HCT116 (cell line): ENCODE results near the gene RCAN2. TPM values are rescaled to one million over a fixed set of nuclear protein-coding genes. Genes with fewer than 3 reads are reported as not detected.

Experiments
- ATAC-seq: fragments of 200-7000 bp; cut with Tn5 transposase; 2 replicates; pipeline ENCODE4 v1.9.1; 2020; ENCODE audit warnings: mild to moderate bottlenecking, moderate library complexity
- BruUV-seq: library from RNA; stranded (reverse); fragments of 400-500 nt; replicated peaks from 2 replicates; lab custom pipeline; 2021; lab: Mats Ljungman, UMichigan
- CTCF ChIA-PET: fragments of 300-600 bp; sonication (Branson Sonifier 250); formaldehyde crosslinking; loops from one replicate; lab custom pipeline; 2021; ENCODE audit warnings: antibody characterized with exemption; lab: Charles Lee
- POLR2A ChIA-PET: fragments of 300-600, 350-600 bp; sonication (Branson Sonifier 250); formaldehyde crosslinking; loops from one replicate; lab custom pipeline; 2021; ENCODE audit warnings: antibody characterized with exemption; lab: Charles Lee
- RAD21 ChIA-PET, 2 experiments: fragments of 300-600 bp; sonication (Branson Sonifier 250); formaldehyde crosslinking; loops; one replicate each; lab custom pipeline; 2023; ENCODE audit warnings: low total read pairs in 2 of 2; ENCODE audit not compliant: uncharacterized antibody in 2 of 2, unreplicated experiment in 2 of 2, low non-redundant PET in 1 of 2; lab: Charles Lee
- DNase-seq: peaks from one replicate; pipeline ENCODE4 v3.0.0-alpha.2; 2010; ENCODE audit warnings: low read depth, low spot score
- H2AFZ ChIP-seq: fragments of 200-600 bp; shearing (Covaris generic), sonication (generic); 2 replicates; pipeline ENCODE4 v1.6.1; 2017; ENCODE audit warnings: low read depth, mixed run types, mixed read lengths, antibody characterized with exemption, low read length; ENCODE audit not compliant: poor library complexity, severe bottlenecking
- H3K27ac ChIP-seq: 2 replicates; pipeline ENCODE4 v1.5.1; 2012; ENCODE audit warnings: low read depth, low read length
- H3K27me3 ChIP-seq: fragments of 200-600 bp; sonication (generic); 2 replicates; pipeline ENCODE4 v1.6.1; 2016; ENCODE audit warnings: mixed run types, low read length, mixed read lengths; ENCODE audit not compliant: insufficient read depth
- H3K36me3 ChIP-seq, 2 experiments: fragments of 200-500 bp in 1 of 2; fragments of 200-600 bp in 1 of 2; sonication (Bioruptor generic) in 1 of 2; sonication (generic) in 1 of 2; 2 replicates each; pipeline versions ENCODE4 v1.5.1 to v1.6.1; 2014 to 2016; ENCODE audit warnings: low read length in 2 of 2, inconsistent platforms in 1 of 2, mixed read lengths in 1 of 2, mixed run types in 1 of 2; ENCODE audit not compliant: insufficient read depth in 2 of 2, control insufficient read depth in 1 of 2
- H3K4me1 ChIP-seq, 2 experiments: fragments of 200-600 bp in 1 of 2; sonication (generic) in 1 of 2; 2 replicates each; pipeline versions ENCODE4 v1.5.1 to v1.6.1; 2012 to 2017; ENCODE audit warnings: low read length in 2 of 2, inconsistent platforms in 1 of 2, mild to moderate bottlenecking in 1 of 2, mixed read lengths in 1 of 2, mixed run types in 1 of 2, moderate library complexity in 1 of 2; ENCODE audit not compliant: insufficient read depth in 2 of 2, control insufficient read depth in 1 of 2
- H3K4me2 ChIP-seq: fragments of 200-600 bp; sonication (generic); 2 replicates; pipeline ENCODE4 v1.6.1; 2017; ENCODE audit warnings: mixed run types, low read length, mixed read lengths
- H3K4me3 ChIP-seq, 2 experiments: fragments of 200-600 bp in 1 of 2; sonication (generic) in 1 of 2; replicated peaks in 1 of 2; 2 replicates each; pipeline ENCODE4 v1.5.1; 2011 to 2016; ENCODE audit warnings: low read length in 2 of 2, control low read depth in 1 of 2, low read depth in 1 of 2, mild to moderate bottlenecking in 1 of 2, mixed read lengths in 1 of 2, mixed run types in 1 of 2
- H3K79me2 ChIP-seq: fragments of 200-600 bp; sonication (generic); 2 replicates; pipeline ENCODE4 v1.6.1; 2017; ENCODE audit warnings: mild to moderate bottlenecking, mixed run types, low read length, moderate library complexity, mixed read lengths; ENCODE audit not compliant: insufficient read depth
- H3K9ac ChIP-seq: fragments of 200-600 bp; sonication (generic); 2 replicates; pipeline ENCODE4 v1.6.1; 2016; ENCODE audit warnings: low read length, mixed read lengths
- H3K9me2 ChIP-seq: fragments of 200-600 bp; sonication (generic), shearing (Covaris generic); 2 replicates; pipeline ENCODE4 v1.6.1; 2017; ENCODE audit warnings: mixed run types, mild to moderate bottlenecking, moderate library complexity; ENCODE audit not compliant: insufficient read depth
- H3K9me3 ChIP-seq, 2 experiments: fragments of 200-500 bp in 1 of 2; fragments of 200-600 bp in 1 of 2; sonication (Bioruptor generic) in 1 of 2; sonication (generic) in 1 of 2; 2 replicates each; pipeline ENCODE4 v1.6.1; 2014 to 2017; ENCODE audit warnings: low read length in 2 of 2, mixed read lengths in 2 of 2, inconsistent platforms in 1 of 2, low read depth in 1 of 2, mild to moderate bottlenecking in 1 of 2, mixed run types in 1 of 2, moderate library complexity in 1 of 2; ENCODE audit not compliant: control insufficient read depth in 1 of 2, insufficient read depth in 1 of 2
- H4K20me1 ChIP-seq: fragments of 200-600 bp; sonication (generic), shearing (Covaris generic); 2 replicates; pipeline ENCODE4 v1.6.1; 2017; ENCODE audit warnings: mixed run types, mild to moderate bottlenecking, moderate library complexity; ENCODE audit not compliant: insufficient read depth
- CBX3 ChIP-seq: IDR thresholded peaks from 2 replicates; pipeline ENCODE4 v1.6.1; 2012; ENCODE audit warnings: low read depth
- CEBPB ChIP-seq: IDR thresholded peaks from 2 replicates; pipeline ENCODE4 v1.6.1; 2012; ENCODE audit warnings: low read depth
- CTCF ChIP-seq, 3 experiments: fragments of 200-600 bp in 1 of 3; sonication (generic) in 1 of 3; IDR thresholded peaks in 2 of 3; conservative IDR thresholded peaks in 1 of 3; 2 replicates each; pipeline ENCODE4 v1.5.1; 2012 to 2017; ENCODE audit warnings: low read depth in 2 of 3, low read length in 2 of 3, antibody characterized with exemption in 1 of 3, borderline replicate concordance in 1 of 3, control low read depth in 1 of 3, mild to moderate bottlenecking in 1 of 3, mixed read lengths in 1 of 3, mixed run types in 1 of 3, moderate library complexity in 1 of 3; ENCODE audit not compliant: insufficient read depth in 1 of 3
- EZH2 ChIP-seq: fragments of 200-600 bp; sonication (generic); IDR thresholded peaks from 2 replicates; pipeline ENCODE4 v1.6.1; 2017; ENCODE audit warnings: antibody characterized with exemption, mixed run types
- EZH2phosphoT487 ChIP-seq: fragments of 200-600 bp; IDR thresholded peaks from 2 replicates; pipeline ENCODE4 v1.6.1; 2018; ENCODE audit warnings: antibody characterized with exemption, borderline replicate concordance
- FOSL1 ChIP-seq: IDR thresholded peaks from 2 replicates; pipeline ENCODE4 v1.6.1; 2012; ENCODE audit warnings: low read depth
- JUND ChIP-seq: IDR thresholded peaks from 2 replicates; pipeline ENCODE4 v1.6.1; 2012
- MAX ChIP-seq: IDR thresholded peaks from 2 replicates; pipeline ENCODE4 v1.6.1; 2012
- POLR2A ChIP-seq: IDR thresholded peaks from 2 replicates; pipeline ENCODE4 v1.7.0; 2011; ENCODE audit warnings: borderline replicate concordance; ENCODE audit not compliant: insufficient read depth, insufficient read length; ENCODE audit errors: extremely low read depth
- SIN3A ChIP-seq: IDR thresholded peaks from 2 replicates; pipeline ENCODE4 v1.6.1; 2012; ENCODE audit warnings: low read depth
- SP1 ChIP-seq: IDR thresholded peaks from 2 replicates; pipeline ENCODE4 v1.6.1; 2012; ENCODE audit warnings: low read depth
- SRF ChIP-seq: IDR thresholded peaks from 2 replicates; pipeline ENCODE4 v1.6.1; 2012; ENCODE audit warnings: low read depth
- TCF7L2 ChIP-seq: IDR thresholded peaks from 2 replicates; pipeline ENCODE4 v1.7.0; 2011; ENCODE audit warnings: borderline replicate concordance, inconsistent platforms; ENCODE audit not compliant: insufficient read depth, insufficient read length; ENCODE audit errors: extremely low read depth
- ZFX ChIP-seq: fragments of 450-650 bp; IDR thresholded peaks from 2 replicates; pipeline ENCODE4 v1.6.1; 2017
- ZNF274 ChIP-seq: fragments of 200-500 bp; sonication (Bioruptor generic); IDR thresholded peaks from 2 replicates; pipeline ENCODE4 v1.6.1; 2014; ENCODE audit warnings: mild to moderate bottlenecking, low read depth, low read length, inconsistent platforms
- intact Hi-C: fragments of 100-400 bp; cut with micrococcal nuclease; formaldehyde crosslinking; loops from 2 replicates; pipeline ENCODE4 v1.10.0; 2022
- total RNA-seq: library from RNA; stranded (reverse); gene quantifications from one replicate; pipeline ENCODE4 v1.2.1, GENCODE V29; 2021; ENCODE audit not compliant: unreplicated experiment
- TF ChIP-seq, protein P1 (sequence below): IDR thresholded peaks from 2 replicates; pipeline ENCODE4 v1.6.1; 2012; ENCODE audit warnings: low read depth

RCAN2 gene
- total RNA-seq, 1 experiment from 2014 or later, result 0.57 TPM

- Histone ChIP-seq H3K4me1 (no peaks in the 10 kb centered on the region), H3K4me2 (no peak overlapping the region), H3K9me3 (no peaks in the 10 kb centered on the region), H3K9ac (no peak overlapping the region), H3K9me2 (no peaks in the 10 kb centered on the region), H3K27me3 (no peaks in the 10 kb centered on the region), H3K36me3 (no peaks in the 10 kb centered on the region), H3K4me3 (no peak overlapping the region), H3K79me2 (no peaks in the 10 kb centered on the region), H2AFZ (no peak overlapping the region), H4K20me1 (no peaks in the 10 kb centered on the region), H3K27ac (no peak overlapping the region)
- intact Hi-C loops, result no loop called here
- RAD21 ChIA-PET, result no interaction called here
- no TSS peak for BruUV-seq
- DNase-seq (no peak), ATAC-seq (no peak)
- POLR2A ChIA-PET, result no interaction called here
- TF ChIP-seq ZNF274 (no peak), SRF (no peak), EZH2 (no peak), POLR2A (no peak), EZH2phosphoT487 (no peak), SIN3A (no peak), JUND (no peak), ZFX (no peak), CTCF (IDR thresholded peaks at IDR 0.05 in 2 of 3, conservative IDR thresholded peaks at IDR 0.05 in 1 of 3; ENCODE audit: borderline replicate concordance in 1 of 3, insufficient read depth in 1 of 3, low read depth in 2 of 3, low read length in 2 of 3) (no peak), TCF7L2 (no peak), MAX (no peak), CBX3 (no peak), FOSL1 (no peak), CEBPB (no peak), SP1 (no peak)
- TF ChIP-seq, protein P1, sequence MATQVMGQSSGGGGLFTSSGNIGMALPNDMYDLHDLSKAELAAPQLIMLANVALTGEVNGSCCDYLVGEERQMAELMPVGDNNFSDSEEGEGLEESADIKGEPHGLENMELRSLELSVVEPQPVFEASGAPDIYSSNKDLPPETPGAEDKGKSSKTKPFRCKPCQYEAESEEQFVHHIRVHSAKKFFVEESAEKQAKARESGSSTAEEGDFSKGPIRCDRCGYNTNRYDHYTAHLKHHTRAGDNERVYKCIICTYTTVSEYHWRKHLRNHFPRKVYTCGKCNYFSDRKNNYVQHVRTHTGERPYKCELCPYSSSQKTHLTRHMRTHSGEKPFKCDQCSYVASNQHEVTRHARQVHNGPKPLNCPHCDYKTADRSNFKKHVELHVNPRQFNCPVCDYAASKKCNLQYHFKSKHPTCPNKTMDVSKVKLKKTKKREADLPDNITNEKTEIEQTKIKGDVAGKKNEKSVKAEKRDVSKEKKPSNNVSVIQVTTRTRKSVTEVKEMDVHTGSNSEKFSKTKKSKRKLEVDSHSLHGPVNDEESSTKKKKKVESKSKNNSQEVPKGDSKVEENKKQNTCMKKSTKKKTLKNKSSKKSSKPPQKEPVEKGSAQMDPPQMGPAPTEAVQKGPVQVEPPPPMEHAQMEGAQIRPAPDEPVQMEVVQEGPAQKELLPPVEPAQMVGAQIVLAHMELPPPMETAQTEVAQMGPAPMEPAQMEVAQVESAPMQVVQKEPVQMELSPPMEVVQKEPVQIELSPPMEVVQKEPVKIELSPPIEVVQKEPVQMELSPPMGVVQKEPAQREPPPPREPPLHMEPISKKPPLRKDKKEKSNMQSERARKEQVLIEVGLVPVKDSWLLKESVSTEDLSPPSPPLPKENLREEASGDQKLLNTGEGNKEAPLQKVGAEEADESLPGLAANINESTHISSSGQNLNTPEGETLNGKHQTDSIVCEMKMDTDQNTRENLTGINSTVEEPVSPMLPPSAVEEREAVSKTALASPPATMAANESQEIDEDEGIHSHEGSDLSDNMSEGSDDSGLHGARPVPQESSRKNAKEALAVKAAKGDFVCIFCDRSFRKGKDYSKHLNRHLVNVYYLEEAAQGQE, result no peak
- CTCF ChIA-PET, result no interaction called here
Observed at GRCh38 chr6:46320505-46320904, 170.7 kb downstream of the RCAN2 start.
